Measurements from ENCODE around the gene PUS1. TPM values are rescaled to one million over a fixed set of nuclear protein-coding genes. Genes with fewer than 3 reads are reported as not detected.

The PUS1 gene
- total and polyA plus RNA-seq, 10 of the 15 experiments (the other 5 are each of a cell fraction or from before 2014, with no cell fraction given), result 1.3 to 74.2 (median 25.4) TPM

GRCh38 chr12:131911028-131911650, 17.9 kb upstream of the PUS1 start:
- FAIRE-seq (no peak), DNase-seq (ENCODE audit: low read depth, low spot score) (no peak), ATAC-seq (no peak)
- TF ChIP-seq RCOR1 (conservative IDR thresholded peaks at IDR 0.05; ENCODE audit: low read depth, low read length) (no peak), PML (IDR thresholded peaks at IDR 0.05; ENCODE audit: low read length) (no peak), NR2F1 (conservative IDR thresholded peaks at IDR 0.05) (no peak), TBL1XR1 (IDR thresholded peaks at IDR 0.05; ENCODE audit: low read depth, low read length) (no peak), NFIC (IDR thresholded peaks at IDR 0.05; ENCODE audit: low read depth, low read length) (no peak)
- no peaks in the 10 kb centered on the region; a peak in 3 of 4 replicates for H3K36me3 ChIP-seq (ENCODE audit: control insufficient read depth in 2 of 2, insufficient read depth in 2 of 2, low read length in 1 of 2)
- SMC1A ChIA-PET (ENCODE audit: uncharacterized antibody, unreplicated experiment), result no interaction called here
- no peak overlapping the region for H3K4me2 ChIP-seq (ENCODE audit: control insufficient read depth, insufficient read depth)
- H3K79me2 ChIP-seq (ENCODE audit: control insufficient read depth, insufficient read depth, low read length), result no peaks in the 10 kb centered on the region
- no peaks in the 10 kb centered on the region for H3K9me3 ChIP-seq (replicated peaks; ENCODE audit: control insufficient read depth, insufficient read depth, low read length)
- no peak overlapping the region for H3K4me3 ChIP-seq
- H2AFZ ChIP-seq (ENCODE audit: control insufficient read depth, low read depth, low read length), result no peak overlapping the region
- H4K20me1 ChIP-seq (ENCODE audit: control insufficient read depth, insufficient read depth), result no peaks in the 10 kb centered on the region
- H3K27ac ChIP-seq (ENCODE audit: control insufficient read depth, insufficient read depth), result no peak overlapping the region
- POLR2A ChIA-PET, result no interaction called here
- RAD21 ChIA-PET (ENCODE audit: unreplicated experiment), result no interaction called here
- no TSS peak for BruUV-seq (replicated peaks)
- 86% methylated on average over 17 of the region's 17 CpGs for WGBS (ENCODE audit: insufficient coverage, insufficient replicate concordance, low lambda C conversion rate, missing lambda C conversion rate)
- in situ Hi-C loops (cut with MboI) (no loop called here), intact Hi-C loops (cut with micrococcal nuclease; ENCODE audit: unreplicated experiment) (no loop called here)
- H3K27me3 ChIP-seq (replicated peaks in 1 of 2; ENCODE audit: control insufficient read depth in 2 of 2, insufficient read depth in 2 of 2, low read length in 1 of 2), result no peaks in the 10 kb centered on the region
- no peak overlapping the region for H3K9ac ChIP-seq (ENCODE audit: control insufficient read depth, insufficient read depth, low read length)
- CTCF ChIA-PET, result no interaction called here
- no peaks in the 10 kb centered on the region for H3K4me1 ChIP-seq (ENCODE audit: control insufficient read depth, insufficient read depth, low read length)

GRCh38 chr12:131911851-131912477, 17.1 kb upstream of the PUS1 start:
- DNase-seq (ENCODE audit: low read depth, low spot score) (no peak), FAIRE-seq (no peak), ATAC-seq (no peak)
- H3K27ac ChIP-seq (ENCODE audit: control insufficient read depth, insufficient read depth), result no peak overlapping the region
- no peaks in the 10 kb centered on the region for H3K9me3 ChIP-seq (replicated peaks; ENCODE audit: control insufficient read depth, insufficient read depth, low read length)
- in situ Hi-C loops (cut with MboI), result no loop called here
- intact Hi-C loops (cut with micrococcal nuclease; ENCODE audit: unreplicated experiment), result no loop called here
- WGBS (ENCODE audit: insufficient coverage, insufficient replicate concordance, low lambda C conversion rate, missing lambda C conversion rate), result 86% methylated on average over 22 of the region's 22 CpGs
- no peaks in the 10 kb centered on the region for H3K79me2 ChIP-seq (ENCODE audit: control insufficient read depth, insufficient read depth, low read length)
- H3K4me3 ChIP-seq, result no peak overlapping the region
- H2AFZ ChIP-seq (ENCODE audit: control insufficient read depth, low read depth, low read length), result no peak overlapping the region
- no peaks in the 10 kb centered on the region for H3K4me1 ChIP-seq (ENCODE audit: control insufficient read depth, insufficient read depth, low read length)
- no peak overlapping the region for H3K4me2 ChIP-seq (ENCODE audit: control insufficient read depth, insufficient read depth)
- ChIA-PET SMC1A (ENCODE audit: uncharacterized antibody, unreplicated experiment) (no interaction called here), POLR2A (no interaction called here), RAD21 (ENCODE audit: unreplicated experiment) (no interaction called here), CTCF (no interaction called here)
- H3K9ac ChIP-seq (ENCODE audit: control insufficient read depth, insufficient read depth, low read length), result no peak overlapping the region
- no TSS peak for BruUV-seq (replicated peaks)
- no peaks in the 10 kb centered on the region for H3K27me3 ChIP-seq (replicated peaks in 1 of 2; ENCODE audit: control insufficient read depth in 2 of 2, insufficient read depth in 2 of 2, low read length in 1 of 2)
- H4K20me1 ChIP-seq (ENCODE audit: control insufficient read depth, insufficient read depth), result no peaks in the 10 kb centered on the region
- no peaks in the 10 kb centered on the region; a peak in 3 of 4 replicates for H3K36me3 ChIP-seq (ENCODE audit: control insufficient read depth in 2 of 2, insufficient read depth in 2 of 2, low read length in 1 of 2)
- TF ChIP-seq MTA3 (IDR thresholded peaks at IDR 0.05; ENCODE audit: borderline replicate concordance, low read length) (no peak), SP1 (IDR thresholded peaks at IDR 0.05; ENCODE audit: low read depth, low read length) (no peak), ZNF592 (IDR thresholded peaks at IDR 0.05) (no peak), TBL1XR1 (IDR thresholded peaks at IDR 0.05; ENCODE audit: low read depth, low read length) (no peak), CEBPB (IDR thresholded peaks at IDR 0.05; ENCODE audit: borderline replicate concordance in 1 of 2, low read depth in 2 of 2, low read length in 2 of 2) (no peak), NKRF (conservative IDR thresholded peaks at IDR 0.05) (no peak)

Measured in GM12878 (cell line).